SK-N-MC (cell line): ENCODE measurements around the gene AGMAT.

ENCODE experiments used
- DNase-seq: peaks from one replicate; pipeline ENCODE4 v3.0.0-alpha.2; 2011; ENCODE audit warnings: low read depth, low spot score
- H3K27ac ChIP-seq: fragments of 200-600 bp; sonication (generic); 2 replicates; pipeline ENCODE4 v1.5.1; 2016; ENCODE audit warnings: mixed run types
- H3K36me3 ChIP-seq: fragments of 200-600 bp; sonication (generic); 2 replicates; pipeline ENCODE4 v1.6.1; 2017; ENCODE audit warnings: antibody characterized with exemption, low read length, mixed read lengths; ENCODE audit not compliant: insufficient read depth
- H3K4me3 ChIP-seq: fragments of 200-600 bp; sonication (generic); 2 replicates; pipeline ENCODE4 v1.5.1; 2016
- H3K9ac ChIP-seq: fragments of 200-600 bp; sonication (generic); 2 replicates; pipeline ENCODE4 v1.8.0; 2017; ENCODE audit warnings: mixed run types, mixed read lengths; ENCODE audit not compliant: insufficient read length
- H3K9me3 ChIP-seq: fragments of 200-600 bp; sonication (generic); 2 replicates; pipeline ENCODE4 v1.6.1; 2017; ENCODE audit warnings: low read depth, mild to moderate bottlenecking, antibody characterized with exemption, low read length, moderate library complexity, mixed read lengths
- EZH2 ChIP-seq: fragments of 200-600 bp; sonication (generic); IDR thresholded peaks from one replicate; pipeline ENCODE4 v1.6.1; 2017; ENCODE audit warnings: antibody characterized with exemption
- FOXP2 ChIP-seq: optimal IDR thresholded peaks from 2 replicates; pipeline ENCODE3; 2011; ENCODE audit warnings: mild to moderate bottlenecking, moderate library complexity; ENCODE audit not compliant: insufficient read depth; ENCODE audit errors: extremely low read length, control extremely low read depth
- POLR2AphosphoS5 ChIP-seq: IDR thresholded peaks from 2 replicates; pipeline ENCODE4 v1.6.1; 2012; ENCODE audit warnings: mild to moderate bottlenecking, low read depth, low read length, borderline replicate concordance

AGMAT gene

DNA sequence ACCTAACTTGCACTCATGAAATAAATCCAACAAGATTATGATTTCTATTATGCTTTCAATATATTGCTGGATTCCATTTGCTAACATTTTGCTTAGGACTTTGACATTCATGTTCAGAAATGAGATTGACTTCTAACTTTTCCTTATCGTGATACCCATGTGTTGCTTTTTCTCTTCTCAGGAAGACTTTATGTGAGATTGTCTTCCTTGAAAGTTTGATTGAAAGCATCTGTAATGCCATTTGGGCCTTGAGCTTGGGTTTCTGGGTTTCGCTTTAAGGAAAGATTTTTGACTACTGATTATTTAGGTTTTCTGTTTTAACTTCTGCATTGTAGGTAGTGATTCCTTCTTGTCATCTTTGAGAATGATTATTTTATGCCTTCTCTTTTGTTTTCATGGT is 27.8 kb downstream of the AGMAT start:
- TF ChIP-seq FOXP2, result no peak
- no peak for DNase-seq

DNA sequence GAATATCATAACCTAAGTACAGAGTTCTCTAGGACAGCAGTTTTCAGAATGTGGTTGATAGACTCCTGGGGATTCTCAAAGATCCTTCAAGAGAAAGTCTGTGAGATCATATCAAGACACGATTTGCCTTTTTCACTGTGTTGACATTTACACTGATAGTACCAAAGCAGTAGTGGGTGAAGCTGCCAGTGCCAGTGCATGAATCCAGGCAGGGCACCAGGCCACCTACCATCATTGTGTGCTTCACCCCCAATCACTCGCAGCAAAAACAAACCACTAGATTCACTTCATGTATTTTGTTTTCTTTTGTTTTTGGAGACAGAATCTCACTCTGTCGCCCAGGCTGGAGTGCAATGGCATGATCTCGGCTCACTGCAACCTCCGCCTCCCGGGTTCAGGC is 34.3 kb downstream of the AGMAT start:
- no peak for DNase-seq
- Histone ChIP-seq H3K4me3 (no peak overlapping the region), H3K36me3 (peaks cover 15% of the 10 kb centered on the region), H3K27ac (no peak overlapping the region), H3K9ac (no peak overlapping the region), H3K9me3 (no peaks in the 10 kb centered on the region)
- no peak for TF ChIP-seq EZH2
- no peak for TF ChIP-seq POLR2AphosphoS5
- TF ChIP-seq FOXP2, result no peak

More for the DNA sequence above, 27.8 kb downstream of the AGMAT start:
- no peak overlapping the region for H3K9ac ChIP-seq
- H3K9me3 ChIP-seq, result no peaks in the 10 kb centered on the region
- H3K36me3 ChIP-seq, result peaks cover 8% of the 10 kb centered on the region
- no peak overlapping the region for H3K4me3 ChIP-seq
- no peak overlapping the region for H3K27ac ChIP-seq

DNA sequence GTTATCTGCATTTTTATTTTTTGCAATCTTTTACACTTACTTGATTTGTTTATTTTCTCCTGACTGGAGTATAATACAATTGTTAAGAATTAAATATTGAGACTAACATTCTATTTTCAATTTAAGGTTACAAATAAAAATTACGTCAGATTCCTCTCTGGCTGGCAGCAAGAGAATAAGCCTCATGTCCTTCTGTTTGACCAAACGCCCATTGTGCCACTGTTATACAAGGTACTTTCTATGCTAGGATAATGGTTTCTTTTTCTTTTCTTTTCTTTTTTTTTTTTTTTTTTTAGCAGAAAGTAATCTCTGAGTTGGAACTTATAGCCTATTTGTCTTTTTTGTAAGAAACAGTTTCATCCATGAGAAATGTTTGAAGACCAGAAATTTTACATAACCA is 38.2 kb downstream of the AGMAT start:
- no peak overlapping the region for H3K9ac ChIP-seq
- H3K27ac ChIP-seq, result no peak overlapping the region
- H3K36me3 ChIP-seq, result peaks cover 19% of the 10 kb centered on the region
- TF ChIP-seq FOXP2, result no peak
- no peak for TF ChIP-seq EZH2
- no peak for TF ChIP-seq POLR2AphosphoS5
- no peak overlapping the region for H3K4me3 ChIP-seq
- DNase-seq, result no peak
- H3K9me3 ChIP-seq, result no peaks in the 10 kb centered on the region

DNA sequence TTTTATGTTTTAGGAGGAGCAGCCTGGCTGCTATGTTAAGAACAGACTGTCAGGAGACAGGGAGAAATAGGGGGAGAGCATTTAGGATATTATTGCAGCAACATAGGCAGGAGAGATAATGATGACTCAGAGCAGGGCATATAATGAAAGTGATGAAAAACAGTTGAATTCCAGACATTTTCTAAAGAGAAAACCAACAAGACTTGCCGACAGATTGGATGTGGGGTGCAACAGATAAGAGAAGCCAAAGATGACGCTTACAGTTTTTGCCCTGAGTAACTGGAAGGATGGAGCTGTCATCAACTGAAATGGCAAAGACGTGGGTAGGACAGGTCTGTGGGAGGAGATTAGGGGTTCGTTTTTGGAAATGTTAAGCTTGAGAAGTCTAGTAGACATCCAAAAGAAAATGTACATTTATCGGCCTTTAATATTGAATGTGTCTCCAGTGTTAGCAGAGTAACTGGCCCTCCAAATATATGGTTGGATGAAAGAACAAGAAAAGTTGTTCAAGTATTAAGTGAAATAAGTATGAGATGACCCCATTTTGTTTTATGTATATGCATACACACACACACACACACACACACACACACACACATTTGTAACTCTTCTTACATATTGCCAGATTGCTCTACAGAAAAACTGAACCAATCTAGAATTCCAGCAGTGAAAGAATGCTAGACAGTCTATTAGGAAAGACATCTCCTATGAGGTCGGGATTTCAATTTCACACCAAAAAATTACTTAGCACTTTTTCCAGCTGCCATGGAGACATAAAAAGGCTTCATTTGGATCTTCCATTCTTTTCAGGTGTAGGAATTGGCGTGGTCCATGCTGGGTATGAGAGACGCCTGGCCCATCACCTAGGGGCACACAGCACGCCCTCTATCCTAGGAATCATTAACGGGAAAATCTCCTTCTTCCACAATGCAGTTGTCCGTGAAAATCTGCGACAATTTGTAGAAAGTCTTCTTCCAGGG is 41.0 kb downstream of the AGMAT start:
- TF ChIP-seq POLR2AphosphoS5, result no peak
- no peak for TF ChIP-seq EZH2
- TF ChIP-seq FOXP2, result no peak
- Histone ChIP-seq H3K36me3 (peaks cover 20% of the 10 kb centered on the region), H3K9me3 (no peaks in the 10 kb centered on the region), H3K27ac (no peak overlapping the region), H3K4me3 (no peak overlapping the region), H3K9ac (no peak overlapping the region)
- DNase-seq, result no peak

DNA sequence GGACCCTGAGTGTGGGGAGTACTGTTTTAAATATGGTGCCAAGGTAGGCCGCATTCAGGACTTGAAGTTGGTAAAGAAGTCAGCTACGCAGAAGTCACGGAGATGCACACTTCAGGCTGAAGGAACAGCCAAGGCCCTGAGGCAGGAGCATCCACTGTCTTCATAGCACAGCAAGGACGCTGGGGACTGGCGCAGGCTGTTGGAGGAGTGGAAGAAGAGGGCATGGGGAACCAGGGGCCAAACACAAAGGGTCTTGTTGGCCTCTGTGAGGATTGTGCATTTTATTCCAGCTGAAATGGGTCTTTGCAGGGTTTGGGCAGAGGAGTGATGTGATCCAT is 41.6 kb downstream of the AGMAT start:
- DNase-seq, result no peak
- H3K36me3 ChIP-seq, result peaks cover 17% of the 10 kb centered on the region
- no peak overlapping the region for H3K9ac ChIP-seq
- TF ChIP-seq FOXP2, result no peak
- no peak for TF ChIP-seq EZH2
- TF ChIP-seq POLR2AphosphoS5, result no peak
- no peaks in the 10 kb centered on the region for H3K9me3 ChIP-seq
- H3K27ac ChIP-seq, result no peak overlapping the region
- H3K4me3 ChIP-seq, result no peak overlapping the region

DNA sequence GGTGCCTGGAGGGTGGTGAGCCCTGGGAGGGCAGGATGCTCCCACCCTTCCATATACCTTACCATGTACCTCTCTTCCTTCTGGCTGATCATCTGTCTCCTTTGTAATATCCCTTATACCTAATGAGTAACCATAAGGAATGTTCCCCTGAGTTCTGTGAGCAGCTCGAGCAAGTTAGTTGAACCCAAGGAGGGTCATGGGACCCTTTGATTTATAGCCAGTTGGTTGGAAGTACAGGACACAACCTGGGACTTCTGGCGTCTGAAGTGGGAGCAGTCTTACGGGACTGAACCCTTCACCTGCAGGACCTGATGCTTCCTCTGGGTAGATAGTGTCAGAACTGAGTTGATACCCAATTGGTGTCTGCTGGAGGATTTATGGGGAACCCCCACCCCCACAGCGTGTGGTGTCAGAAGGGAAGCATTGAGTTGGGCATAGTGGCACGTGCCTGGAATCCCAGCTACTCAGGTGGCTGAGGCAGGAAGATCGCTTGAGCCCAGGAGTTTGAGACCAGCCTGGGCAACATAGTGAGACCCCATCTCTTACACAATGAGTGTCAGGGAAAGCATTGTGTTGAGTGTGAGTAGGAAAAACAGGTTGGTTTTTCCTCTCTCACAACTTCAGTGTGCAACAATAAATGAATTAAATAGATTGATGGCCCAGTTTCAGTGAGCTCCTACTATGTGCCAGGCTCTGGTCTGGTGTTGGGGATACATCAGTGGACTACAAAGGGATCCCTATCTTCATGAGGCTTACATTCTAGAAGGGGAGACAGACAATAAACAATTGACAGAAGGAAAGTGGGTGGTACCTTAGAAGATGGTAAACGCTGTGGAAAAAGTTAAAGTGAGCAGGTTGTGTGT is 42.2 kb downstream of the AGMAT start:
- Histone ChIP-seq H3K9ac (no peak overlapping the region), H3K36me3 (peaks cover 11% of the 10 kb centered on the region), H3K4me3 (no peak overlapping the region), H3K27ac (no peak overlapping the region), H3K9me3 (no peaks in the 10 kb centered on the region)
- no peak for DNase-seq
- TF ChIP-seq EZH2 (no peak), POLR2AphosphoS5 (no peak), FOXP2 (no peak)

DNA sequence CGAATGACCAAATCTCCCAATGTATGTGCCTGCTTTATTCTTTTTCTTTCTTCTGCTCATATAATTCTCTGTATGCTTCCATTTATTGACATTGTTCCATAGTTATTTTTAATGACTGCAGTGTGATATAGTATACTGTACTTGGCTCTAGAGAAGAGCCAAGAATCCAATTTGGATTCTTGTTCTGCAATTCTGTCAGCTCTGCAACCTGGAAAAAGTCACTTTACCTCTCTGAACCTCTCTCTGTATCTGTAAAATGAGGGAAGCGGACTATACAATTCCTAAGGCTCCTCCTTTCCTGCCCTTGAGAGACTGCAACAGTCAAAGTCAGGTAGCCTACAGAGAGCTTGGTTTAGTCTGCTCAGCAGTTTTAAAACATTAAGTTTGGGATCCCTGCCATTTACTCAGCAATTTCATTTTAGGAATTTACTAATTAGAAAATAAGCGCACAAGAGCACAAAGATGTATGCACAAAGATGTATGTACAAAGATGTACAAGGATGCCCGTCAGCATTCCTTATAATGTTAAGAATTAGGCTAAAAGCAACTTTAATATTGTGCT is 43.5 kb downstream of the AGMAT start:
- Histone ChIP-seq H3K9me3 (no peaks in the 10 kb centered on the region), H3K27ac (no peak overlapping the region), H3K9ac (no peak overlapping the region), H3K36me3 (peaks cover 8% of the 10 kb centered on the region; the same call in 1 of the 2 replicates), H3K4me3 (no peak overlapping the region)
- DNase-seq, result no peak
- no peak for TF ChIP-seq EZH2
- TF ChIP-seq FOXP2, result no peak
- no peak for TF ChIP-seq POLR2AphosphoS5

DNA sequence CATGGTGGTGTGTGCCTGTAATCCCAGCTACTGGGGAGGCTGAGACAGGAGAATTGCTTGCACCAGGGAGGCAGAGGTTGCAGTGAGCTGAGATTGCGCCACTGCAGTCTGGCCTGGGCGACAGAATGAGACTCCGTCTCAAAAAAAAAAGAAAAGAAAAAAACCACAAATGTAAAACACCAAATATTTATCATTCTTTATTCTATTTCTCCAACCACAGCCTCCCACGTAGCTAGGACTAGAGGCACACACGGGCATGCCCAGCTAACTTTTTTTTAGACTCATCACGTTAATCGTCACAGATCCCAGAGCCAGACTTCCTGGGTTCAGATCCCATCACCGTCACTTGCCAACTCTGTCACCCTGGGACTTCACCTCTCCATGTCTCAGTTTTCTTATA is 44.7 kb downstream of the AGMAT start:
- TF ChIP-seq EZH2, result no peak
- TF ChIP-seq POLR2AphosphoS5, result no peak
- TF ChIP-seq FOXP2, result no peak
- no peak for DNase-seq
- no peak overlapping the region for H3K4me3 ChIP-seq
- H3K9ac ChIP-seq, result no peak overlapping the region
- peaks cover 4% of the 10 kb centered on the region; the same call in 1 of the 2 replicates for H3K36me3 ChIP-seq
- H3K9me3 ChIP-seq, result no peaks in the 10 kb centered on the region
- H3K27ac ChIP-seq, result no peak overlapping the region
